HepG2 (cell line): Measurements from ENCODE around the gene IQCN. TPM values are rescaled to one million over a fixed set of nuclear protein-coding genes. Genes with fewer than 3 reads are reported as not detected.
A peak's percentile ranks its signal among the peaks of the same experiment; 100 is the strongest.

Experiments
- AFF4 ChIP-seq: sonication (generic); formaldehyde crosslinking; IDR thresholded peaks from 2 replicates; pipeline ENCODE4 v1.4.0; 2020; ENCODE audit warnings: missing genetic modification reagents
- AHR ChIP-seq: IDR thresholded peaks from 2 replicates; pipeline ENCODE4 v1.6.1; 2018; ENCODE audit warnings: missing genetic modification reagents, missing compliant biosample characterization
- ARID2 ChIP-seq: sonication (generic); formaldehyde crosslinking; IDR thresholded peaks from 2 replicates; pipeline ENCODE4 v1.8.1; 2022; ENCODE audit warnings: mild to moderate bottlenecking, missing genetic modification reagents, borderline replicate concordance
- HNRNPLL ChIP-seq: fragments of 200-400 bp; formaldehyde crosslinking; IDR thresholded peaks from 2 replicates; pipeline ENCODE4 v1.6.1; 2017; ENCODE audit warnings: mild to moderate bottlenecking, low read depth, low read length; ENCODE audit not compliant: poor library complexity, severe bottlenecking
- MEIS1 ChIP-seq: sonication (generic); formaldehyde crosslinking; IDR thresholded peaks from 2 replicates; pipeline ENCODE4 v1.9.0; 2021; ENCODE audit warnings: mild to moderate bottlenecking, missing genetic modification reagents, moderate library complexity, borderline replicate concordance
- MIER3 ChIP-seq: IDR thresholded peaks from 2 replicates; pipeline ENCODE4 v1.6.1; 2016; ENCODE audit warnings: missing compliant biosample characterization, borderline replicate concordance
- MXI1 ChIP-seq: IDR thresholded peaks from 3 replicates; pipeline ENCODE4 v1.6.1; 2012; ENCODE audit warnings: low read depth, low read length, inconsistent platforms, borderline replicate concordance
- ZNF24 ChIP-seq: fragments of 450-650 bp; IDR thresholded peaks from 2 replicates; pipeline ENCODE4 v1.6.1; 2017; ENCODE audit warnings: antibody characterized with exemption, mild to moderate bottlenecking
- ZNF253 ChIP-seq: sonication (generic); formaldehyde crosslinking; IDR thresholded peaks from 2 replicates; pipeline ENCODE4 v1.8.0; 2022; ENCODE audit warnings: mild to moderate bottlenecking, missing genetic modification reagents, borderline replicate concordance
- ZNF275 ChIP-seq: sonication (generic); formaldehyde crosslinking; IDR thresholded peaks from 2 replicates; pipeline ENCODE4 v1.8.0; 2022; ENCODE audit warnings: missing genetic modification reagents, mild to moderate bottlenecking, inconsistent platforms, borderline replicate concordance
- ZNF414 ChIP-seq: sonication (generic); formaldehyde crosslinking; IDR thresholded peaks from 2 replicates; pipeline ENCODE4 v1.5.0; 2020; ENCODE audit warnings: missing genetic modification reagents
- polyA plus RNA-seq, 8 experiments: library from polyadenylated mRNA; depleted of rRNA in 3 of 8; stranded (reverse) in 7 of 8; unstranded in 1 of 8; fragments of >200 nt; fragmentation: Illumina TruSeq in 4 of 8; extraction: Trizol in 4 of 8; gene quantifications; 2 replicates each; pipeline versions ENCODE4 v1.2.1 to v1.2.3, GENCODE V29; 2011 to 2016; ENCODE audit warnings: low read depth in 4 of 8, missing spikeins in 1 of 8, mixed read lengths in 1 of 8; ENCODE audit not compliant: insufficient read depth in 1 of 8
- total RNA-seq, 5 experiments: library from RNA; depleted of rRNA; stranded (reverse); fragments of >200 nt; fragmentation: Illumina TruSeq; extraction: Trizol; gene quantifications; 2 replicates each; pipeline ENCODE4 v1.2.3, GENCODE V29; 2016; ENCODE audit warnings: low read depth in 1 of 5
- TF ChIP-seq, protein P1 (sequence below): sonication (generic); formaldehyde crosslinking; IDR thresholded peaks from 2 replicates; pipeline ENCODE4 v1.9.0; 2021; ENCODE audit warnings: missing genetic modification reagents, mild to moderate bottlenecking, borderline replicate concordance
- TF ChIP-seq, protein P2 (sequence below): sonication (generic); formaldehyde crosslinking; IDR thresholded peaks from 2 replicates; pipeline ENCODE4 v1.8.0; 2022; ENCODE audit warnings: missing genetic modification reagents, mild to moderate bottlenecking, borderline replicate concordance
- TF ChIP-seq, protein P3 (sequence below): sonication (generic); formaldehyde crosslinking; IDR thresholded peaks from 2 replicates; pipeline ENCODE4 v1.4.0; 2020; ENCODE audit warnings: mild to moderate bottlenecking, missing genetic modification reagents, borderline replicate concordance

IQCN gene
- total and polyA plus RNA-seq, 2 of the 13 experiments (the other 11 are each of a cell fraction or from before 2014, with no cell fraction given): 0.04 to 0.18 TPM

DNA sequence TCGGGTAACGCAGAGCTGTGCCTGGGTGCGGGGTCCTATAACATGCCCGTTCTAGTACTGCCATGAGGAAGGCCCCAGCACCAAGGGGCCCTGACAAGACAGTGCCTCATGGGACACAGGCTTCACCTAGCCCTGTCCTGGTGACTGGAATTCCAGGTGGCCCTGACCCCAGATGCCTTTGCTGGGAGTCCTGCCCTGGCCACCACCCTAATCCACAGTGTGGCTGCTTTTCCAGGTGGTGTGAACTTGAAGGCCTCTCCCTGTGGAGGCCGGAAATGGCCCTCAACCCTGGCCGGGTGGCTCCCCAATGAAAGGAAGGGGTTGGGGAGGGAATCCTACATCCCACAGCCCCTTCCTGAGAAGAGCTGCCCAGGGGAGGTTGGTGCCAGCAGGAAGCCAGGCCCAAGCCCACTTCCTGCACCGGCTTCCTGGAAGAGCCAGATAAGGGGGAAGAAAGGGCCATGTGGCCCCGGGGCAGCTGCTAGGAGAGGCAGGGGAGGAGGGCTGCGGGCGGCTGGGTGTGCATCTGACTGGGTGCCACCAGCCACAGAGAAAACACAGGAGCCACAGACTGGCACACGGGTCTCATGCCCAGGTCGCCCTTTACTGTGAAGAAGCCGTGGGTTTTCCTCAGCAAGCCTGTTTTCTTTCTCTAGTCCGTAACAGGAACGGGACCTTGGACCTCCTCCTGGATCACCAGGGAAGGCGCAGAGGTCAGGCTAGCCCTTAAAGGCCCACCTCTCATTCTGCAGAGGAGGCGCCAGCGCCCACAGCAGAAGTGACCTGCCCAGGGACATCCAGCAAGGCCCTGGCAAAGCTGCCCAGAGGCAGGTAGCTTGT is 43.9 kb upstream of the IQCN start (continued):
- TF ChIP-seq, protein P1, sequence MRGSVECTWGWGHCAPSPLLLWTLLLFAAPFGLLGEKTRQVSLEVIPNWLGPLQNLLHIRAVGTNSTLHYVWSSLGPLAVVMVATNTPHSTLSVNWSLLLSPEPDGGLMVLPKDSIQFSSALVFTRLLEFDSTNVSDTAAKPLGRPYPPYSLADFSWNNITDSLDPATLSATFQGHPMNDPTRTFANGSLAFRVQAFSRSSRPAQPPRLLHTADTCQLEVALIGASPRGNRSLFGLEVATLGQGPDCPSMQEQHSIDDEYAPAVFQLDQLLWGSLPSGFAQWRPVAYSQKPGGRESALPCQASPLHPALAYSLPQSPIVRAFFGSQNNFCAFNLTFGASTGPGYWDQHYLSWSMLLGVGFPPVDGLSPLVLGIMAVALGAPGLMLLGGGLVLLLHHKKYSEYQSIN (CRISPR knock-in tag): no peak
- TF ChIP-seq, protein P2, sequence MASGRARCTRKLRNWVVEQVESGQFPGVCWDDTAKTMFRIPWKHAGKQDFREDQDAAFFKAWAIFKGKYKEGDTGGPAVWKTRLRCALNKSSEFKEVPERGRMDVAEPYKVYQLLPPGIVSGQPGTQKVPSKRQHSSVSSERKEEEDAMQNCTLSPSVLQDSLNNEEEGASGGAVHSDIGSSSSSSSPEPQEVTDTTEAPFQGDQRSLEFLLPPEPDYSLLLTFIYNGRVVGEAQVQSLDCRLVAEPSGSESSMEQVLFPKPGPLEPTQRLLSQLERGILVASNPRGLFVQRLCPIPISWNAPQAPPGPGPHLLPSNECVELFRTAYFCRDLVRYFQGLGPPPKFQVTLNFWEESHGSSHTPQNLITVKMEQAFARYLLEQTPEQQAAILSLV (CRISPR knock-in tag): no peak
- TF ChIP-seq AHR (CRISPR knock-in tag) (0 out of 2 replicates have a peak, but pooled peaks have one; percentile 25), ZNF275 (CRISPR knock-in tag) (no peak), MXI1 (no peak; the same call in 2 of the 3 replicates), MIER3 (no peak), MEIS1 (CRISPR knock-in tag) (peak; percentile 77; the same call in 1 of the 2 replicates), ZNF414 (CRISPR knock-in tag) (0 out of 2 replicates have a peak, but pooled peaks have one; percentile 20), AFF4 (CRISPR knock-in tag) (no peak), HNRNPLL (no peak), ZNF24 (no peak), ZNF253 (CRISPR knock-in tag) (no peak), ARID2 (no peak)
- TF ChIP-seq, protein P3, sequence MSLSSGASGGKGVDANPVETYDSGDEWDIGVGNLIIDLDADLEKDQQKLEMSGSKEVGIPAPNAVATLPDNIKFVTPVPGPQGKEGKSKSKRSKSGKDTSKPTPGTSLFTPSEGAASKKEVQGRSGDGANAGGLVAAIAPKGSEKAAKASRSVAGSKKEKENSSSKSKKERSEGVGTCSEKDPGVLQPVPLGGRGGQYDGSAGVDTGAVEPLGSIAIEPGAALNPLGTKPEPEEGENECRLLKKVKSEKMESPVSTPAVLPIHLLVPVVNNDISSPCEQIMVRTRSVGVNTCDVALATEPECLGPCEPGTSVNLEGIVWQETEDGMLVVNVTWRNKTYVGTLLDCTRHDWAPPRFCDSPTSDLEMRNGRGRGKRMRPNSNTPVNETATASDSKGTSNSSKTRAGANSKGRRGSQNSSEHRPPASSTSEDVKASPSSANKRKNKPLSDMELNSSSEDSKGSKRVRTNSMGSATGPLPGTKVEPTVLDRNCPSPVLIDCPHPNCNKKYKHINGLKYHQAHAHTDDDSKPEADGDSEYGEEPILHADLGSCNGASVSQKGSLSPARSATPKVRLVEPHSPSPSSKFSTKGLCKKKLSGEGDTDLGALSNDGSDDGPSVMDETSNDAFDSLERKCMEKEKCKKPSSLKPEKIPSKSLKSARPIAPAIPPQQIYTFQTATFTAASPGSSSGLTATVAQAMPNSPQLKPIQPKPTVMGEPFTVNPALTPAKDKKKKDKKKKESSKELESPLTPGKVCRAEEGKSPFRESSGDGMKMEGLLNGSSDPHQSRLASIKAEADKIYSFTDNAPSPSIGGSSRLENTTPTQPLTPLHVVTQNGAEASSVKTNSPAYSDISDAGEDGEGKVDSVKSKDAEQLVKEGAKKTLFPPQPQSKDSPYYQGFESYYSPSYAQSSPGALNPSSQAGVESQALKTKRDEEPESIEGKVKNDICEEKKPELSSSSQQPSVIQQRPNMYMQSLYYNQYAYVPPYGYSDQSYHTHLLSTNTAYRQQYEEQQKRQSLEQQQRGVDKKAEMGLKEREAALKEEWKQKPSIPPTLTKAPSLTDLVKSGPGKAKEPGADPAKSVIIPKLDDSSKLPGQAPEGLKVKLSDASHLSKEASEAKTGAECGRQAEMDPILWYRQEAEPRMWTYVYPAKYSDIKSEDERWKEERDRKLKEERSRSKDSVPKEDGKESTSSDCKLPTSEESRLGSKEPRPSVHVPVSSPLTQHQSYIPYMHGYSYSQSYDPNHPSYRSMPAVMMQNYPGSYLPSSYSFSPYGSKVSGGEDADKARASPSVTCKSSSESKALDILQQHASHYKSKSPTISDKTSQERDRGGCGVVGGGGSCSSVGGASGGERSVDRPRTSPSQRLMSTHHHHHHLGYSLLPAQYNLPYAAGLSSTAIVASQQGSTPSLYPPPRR (CRISPR knock-in tag): no peak; the same call in none of the 2 replicates
